ENCODE data around the gene PARP3. TPM values are rescaled to one million over a fixed set of nuclear protein-coding genes. Genes with fewer than 3 reads are reported as not detected.
A peak's percentile ranks its signal among the peaks of the same experiment; 100 is the strongest.

Gene PARP3
- total RNA-seq, 1 donor from 2014 or later = 7.9 TPM

DNA sequence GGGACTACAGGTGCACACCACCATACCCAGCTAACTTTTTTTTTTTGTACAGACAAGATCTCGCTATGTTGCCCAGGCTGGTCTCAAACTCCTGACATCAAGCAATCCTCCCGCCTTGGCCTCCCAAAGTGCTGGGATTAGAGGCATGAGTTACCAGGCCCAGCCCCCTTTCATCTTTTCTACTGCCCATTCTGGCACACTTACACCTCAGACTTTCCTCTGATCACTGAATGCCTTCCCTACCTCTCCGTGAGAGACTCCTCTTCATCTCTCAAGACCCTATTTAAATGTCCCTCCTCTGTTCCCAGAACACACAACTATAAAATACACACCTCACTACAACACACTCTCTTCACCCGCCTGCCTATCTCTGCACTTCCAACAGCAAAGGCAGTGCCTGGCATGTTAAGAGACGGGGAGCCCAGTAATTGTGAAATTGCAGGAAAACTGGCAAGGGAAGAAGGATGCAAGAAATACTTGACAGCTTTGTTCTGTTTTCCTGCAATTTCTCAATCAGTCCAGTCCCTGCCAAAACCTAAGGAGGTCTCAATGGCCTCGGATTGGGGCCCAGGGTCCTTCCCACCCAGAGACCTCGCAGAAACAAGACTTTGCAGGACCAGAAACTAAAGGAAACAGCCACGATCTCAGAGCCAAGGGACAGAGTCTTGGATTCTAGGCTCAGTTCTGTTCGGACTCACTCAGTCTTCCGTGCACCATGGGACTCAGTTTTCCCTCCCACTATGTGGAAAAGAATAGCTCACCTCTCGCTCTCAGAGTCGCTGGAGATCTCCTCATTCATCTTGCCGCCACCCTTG, 1.3 kb upstream of the PARP3 start:
- no peak for TF ChIP-seq CTCF (IDR thresholded peaks at IDR 0.05; ENCODE audit: unreplicated experiment)
- Mint-ChIP-seq H3K9me3 (ENCODE audit: low read depth) (no peaks in the 10 kb centered on the region), H3K4me1 (ENCODE audit: low read depth) (peaks cover 12% of the 10 kb centered on the region), H3K4me3 (ENCODE audit: low read depth) (peak overlapping the region; percentile 77), H3K27ac (peak overlapping the region; percentile 13), H3K27me3 (no peaks in the 10 kb centered on the region), H3K36me3 (ENCODE audit: insufficient read depth) (peaks cover 5% of the 10 kb centered on the region)
- DNase-seq (ENCODE audit: low spot score, unreplicated experiment) = no peak

- TF ChIP-seq CTCF (IDR thresholded peaks at IDR 0.05; ENCODE audit: unreplicated experiment) = no peak
- DNase-seq (ENCODE audit: low spot score, unreplicated experiment) = no peak
- Mint-ChIP-seq H3K9me3 (ENCODE audit: low read depth) (no peaks in the 10 kb centered on the region), H3K4me1 (ENCODE audit: low read depth) (peaks cover 12% of the 10 kb centered on the region), H3K27me3 (no peaks in the 10 kb centered on the region), H3K36me3 (ENCODE audit: insufficient read depth) (peaks cover 5% of the 10 kb centered on the region), H3K27ac (no peak overlapping the region), H3K4me3 (ENCODE audit: low read depth) (peak overlapping the region; percentile 77)
These were observed 733 bp upstream of the PARP3 start for GRCh38 chr3:51941463-51941797.

GRCh38 chr3:51942603-51943450, 664 bp downstream of the PARP3 start:
- TF ChIP-seq CTCF (IDR thresholded peaks at IDR 0.05; ENCODE audit: unreplicated experiment) = no peak
- peak; percentile 20 for DNase-seq (ENCODE audit: low spot score, unreplicated experiment)
- Mint-ChIP-seq H3K9me3 (ENCODE audit: low read depth) (no peaks in the 10 kb centered on the region), H3K36me3 (ENCODE audit: insufficient read depth) (peaks cover 2% of the 10 kb centered on the region), H3K27me3 (no peaks in the 10 kb centered on the region), H3K27ac (no peak overlapping the region), H3K4me3 (ENCODE audit: low read depth) (peak overlapping the region; percentile 77), H3K4me1 (ENCODE audit: low read depth) (peaks cover 12% of the 10 kb centered on the region)

- DNase-seq (ENCODE audit: low spot score, unreplicated experiment) = peak; percentile 6
- Mint-ChIP-seq H3K27ac (no peak overlapping the region), H3K4me3 (ENCODE audit: low read depth) (no peak overlapping the region), H3K9me3 (ENCODE audit: low read depth) (no peaks in the 10 kb centered on the region), H3K36me3 (ENCODE audit: insufficient read depth) (no peaks in the 10 kb centered on the region), H3K27me3 (no peaks in the 10 kb centered on the region), H3K4me1 (ENCODE audit: low read depth) (peaks cover 12% of the 10 kb centered on the region)
- TF ChIP-seq CTCF (IDR thresholded peaks at IDR 0.05; ENCODE audit: unreplicated experiment) = no peak
These were observed 1.6 kb downstream of the PARP3 start for GRCh38 chr3:51943451-51944391.

Measured in progenitor cell of endocrine pancreas (in vitro differentiated cells).